HL-60 (cell line): ENCODE data around the gene TLL2.

ENCODE experiments used
- DNase-seq, 2 experiments: peaks; one replicate each; pipeline ENCODE4 v3.0.0-alpha.2; 2010 to 2020; ENCODE audit warnings: low read depth in 1 of 2, low spot score in 1 of 2
- H3K27ac ChIP-seq: fragments of 250-450 bp; sonication (Bioruptor Pico); replicated peaks from 2 replicates; pipeline ENCODE4 v1.5.1; 2020; ENCODE audit warnings: mild to moderate bottlenecking, moderate library complexity
- H3K27me3 ChIP-seq: fragments of 250-450 bp; sonication (Bioruptor Pico); 2 replicates; pipeline ENCODE4 v1.5.1; 2021; ENCODE audit warnings: mild to moderate bottlenecking, moderate library complexity; ENCODE audit not compliant: insufficient read depth, poor library complexity, severe bottlenecking
- H3K4me3 ChIP-seq: replicated peaks from 2 replicates; pipeline ENCODE4 v1.5.1; 2011; ENCODE audit warnings: mild to moderate bottlenecking, control low read depth, low read length; ENCODE audit not compliant: insufficient read depth
- GABPA ChIP-seq: IDR thresholded peaks from 2 replicates; pipeline ENCODE4 v1.6.1; 2012; ENCODE audit warnings: low read depth
- POLR2AphosphoS5 ChIP-seq: IDR thresholded peaks from 2 replicates; pipeline ENCODE4 v1.6.1; 2012; ENCODE audit warnings: low read depth
- SPI1 ChIP-seq: IDR thresholded peaks from 2 replicates; pipeline ENCODE4 v1.6.1; 2012; ENCODE audit warnings: low read depth, mild to moderate bottlenecking, borderline replicate concordance
- TF ChIP-seq, protein P1 (sequence below): IDR thresholded peaks from 2 replicates; pipeline ENCODE4 v1.6.1; 2012; ENCODE audit warnings: low read depth; ENCODE audit not compliant: insufficient replicate concordance
- TF ChIP-seq, protein P2 (sequence below): IDR thresholded peaks from one replicate; pipeline ENCODE4 v1.5.1; 2011; ENCODE audit warnings: low read length, control low read depth, inconsistent platforms; ENCODE audit not compliant: insufficient read depth

The TLL2 gene

GRCh38 chr10:96491303-96491702 lies 22.4 kb downstream of the TLL2 start:
- Histone ChIP-seq H3K4me3 (no peak overlapping the region), H3K27me3 (peaks cover 2% of the 10 kb centered on the region), H3K27ac (no peak overlapping the region)
- no peak for DNase-seq
- TF ChIP-seq, protein P1, sequence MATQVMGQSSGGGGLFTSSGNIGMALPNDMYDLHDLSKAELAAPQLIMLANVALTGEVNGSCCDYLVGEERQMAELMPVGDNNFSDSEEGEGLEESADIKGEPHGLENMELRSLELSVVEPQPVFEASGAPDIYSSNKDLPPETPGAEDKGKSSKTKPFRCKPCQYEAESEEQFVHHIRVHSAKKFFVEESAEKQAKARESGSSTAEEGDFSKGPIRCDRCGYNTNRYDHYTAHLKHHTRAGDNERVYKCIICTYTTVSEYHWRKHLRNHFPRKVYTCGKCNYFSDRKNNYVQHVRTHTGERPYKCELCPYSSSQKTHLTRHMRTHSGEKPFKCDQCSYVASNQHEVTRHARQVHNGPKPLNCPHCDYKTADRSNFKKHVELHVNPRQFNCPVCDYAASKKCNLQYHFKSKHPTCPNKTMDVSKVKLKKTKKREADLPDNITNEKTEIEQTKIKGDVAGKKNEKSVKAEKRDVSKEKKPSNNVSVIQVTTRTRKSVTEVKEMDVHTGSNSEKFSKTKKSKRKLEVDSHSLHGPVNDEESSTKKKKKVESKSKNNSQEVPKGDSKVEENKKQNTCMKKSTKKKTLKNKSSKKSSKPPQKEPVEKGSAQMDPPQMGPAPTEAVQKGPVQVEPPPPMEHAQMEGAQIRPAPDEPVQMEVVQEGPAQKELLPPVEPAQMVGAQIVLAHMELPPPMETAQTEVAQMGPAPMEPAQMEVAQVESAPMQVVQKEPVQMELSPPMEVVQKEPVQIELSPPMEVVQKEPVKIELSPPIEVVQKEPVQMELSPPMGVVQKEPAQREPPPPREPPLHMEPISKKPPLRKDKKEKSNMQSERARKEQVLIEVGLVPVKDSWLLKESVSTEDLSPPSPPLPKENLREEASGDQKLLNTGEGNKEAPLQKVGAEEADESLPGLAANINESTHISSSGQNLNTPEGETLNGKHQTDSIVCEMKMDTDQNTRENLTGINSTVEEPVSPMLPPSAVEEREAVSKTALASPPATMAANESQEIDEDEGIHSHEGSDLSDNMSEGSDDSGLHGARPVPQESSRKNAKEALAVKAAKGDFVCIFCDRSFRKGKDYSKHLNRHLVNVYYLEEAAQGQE = no peak
- TF ChIP-seq, protein P2, sequence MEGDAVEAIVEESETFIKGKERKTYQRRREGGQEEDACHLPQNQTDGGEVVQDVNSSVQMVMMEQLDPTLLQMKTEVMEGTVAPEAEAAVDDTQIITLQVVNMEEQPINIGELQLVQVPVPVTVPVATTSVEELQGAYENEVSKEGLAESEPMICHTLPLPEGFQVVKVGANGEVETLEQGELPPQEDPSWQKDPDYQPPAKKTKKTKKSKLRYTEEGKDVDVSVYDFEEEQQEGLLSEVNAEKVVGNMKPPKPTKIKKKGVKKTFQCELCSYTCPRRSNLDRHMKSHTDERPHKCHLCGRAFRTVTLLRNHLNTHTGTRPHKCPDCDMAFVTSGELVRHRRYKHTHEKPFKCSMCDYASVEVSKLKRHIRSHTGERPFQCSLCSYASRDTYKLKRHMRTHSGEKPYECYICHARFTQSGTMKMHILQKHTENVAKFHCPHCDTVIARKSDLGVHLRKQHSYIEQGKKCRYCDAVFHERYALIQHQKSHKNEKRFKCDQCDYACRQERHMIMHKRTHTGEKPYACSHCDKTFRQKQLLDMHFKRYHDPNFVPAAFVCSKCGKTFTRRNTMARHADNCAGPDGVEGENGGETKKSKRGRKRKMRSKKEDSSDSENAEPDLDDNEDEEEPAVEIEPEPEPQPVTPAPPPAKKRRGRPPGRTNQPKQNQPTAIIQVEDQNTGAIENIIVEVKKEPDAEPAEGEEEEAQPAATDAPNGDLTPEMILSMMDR = no peak
- TF ChIP-seq SPI1 (no peak), POLR2AphosphoS5 (no peak), GABPA (no peak)

- no peak overlapping the region for H3K4me3 ChIP-seq
- TF ChIP-seq SPI1 = no peak
- no peak for TF ChIP-seq GABPA
- TF ChIP-seq, protein P2 = no peak
- TF ChIP-seq POLR2AphosphoS5 = no peak
- TF ChIP-seq, protein P1 = no peak
- H3K27me3 ChIP-seq = peaks cover 2% of the 10 kb centered on the region
- no peak for DNase-seq
- no peak overlapping the region for H3K27ac ChIP-seq
These were observed 25.4 kb downstream of the TLL2 start for GRCh38 chr10:96488161-96488935.

DNA sequence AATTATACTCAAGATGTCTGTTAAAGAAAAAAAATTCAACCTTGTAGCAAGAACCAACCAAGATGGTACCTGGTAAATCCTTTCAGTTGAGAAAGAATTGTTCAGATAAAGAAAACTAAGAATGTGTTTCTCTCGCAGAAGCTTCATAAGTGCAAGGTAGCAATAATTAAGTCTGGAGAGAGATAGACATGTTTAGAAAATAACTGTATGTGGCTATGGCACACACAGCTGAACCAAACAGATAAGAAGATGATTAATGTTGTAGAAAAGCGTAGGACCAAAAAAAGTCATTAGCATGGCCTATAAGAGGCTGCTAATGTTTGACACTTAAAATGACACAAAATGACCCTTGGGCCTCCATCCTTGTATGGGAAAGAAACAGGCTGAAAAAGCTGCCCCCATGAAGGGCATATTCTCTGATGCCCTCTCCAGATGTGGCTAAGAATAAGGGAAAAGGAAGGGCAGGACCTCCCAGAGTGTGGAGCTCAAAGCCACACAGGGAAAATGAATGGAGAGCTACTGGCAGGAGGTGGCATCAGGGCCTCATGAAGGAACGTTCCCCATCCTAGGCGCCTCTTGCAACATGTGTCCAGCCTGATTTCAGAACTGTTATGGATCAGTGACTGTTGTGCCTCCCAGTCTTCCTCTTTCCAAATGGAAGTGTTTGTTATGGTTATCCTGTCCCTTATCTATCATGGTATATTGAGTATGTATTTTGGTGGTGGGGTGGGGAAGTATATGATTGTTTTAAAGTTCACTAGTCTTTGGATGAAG lies 30.7 kb downstream of the TLL2 start:
- H3K27ac ChIP-seq = no peak overlapping the region
- no peak overlapping the region for H3K4me3 ChIP-seq
- TF ChIP-seq, protein P2 = no peak
- TF ChIP-seq GABPA = no peak
- H3K27me3 ChIP-seq = no peaks in the 10 kb centered on the region
- no peak for DNase-seq
